GM12878 (cell line): ENCODE measurements around the gene NFAM1. TPM values are rescaled to one million over a fixed set of nuclear protein-coding genes. Genes with fewer than 3 reads are reported as not detected.

ENCODE experiments used
- ATAC-seq: fragments of 200-7000 bp; cut with Tn5 transposase; 3 replicates; pipeline ENCODE4 v1.9.1; 2020; ENCODE audit warnings: mild to moderate bottlenecking, moderate library complexity
- BruUV-seq: library from RNA; stranded (reverse); fragments of 400-500 nt; replicated peaks from 2 replicates; lab custom pipeline; 2021; lab: Mats Ljungman, UMichigan
- CTCF ChIA-PET: fragments of 300-600 bp; sonication (Branson Sonifier 250); formaldehyde crosslinking; extraction: SDS; loops from one replicate; lab custom pipeline; 2021; ENCODE audit warnings: inconsistent platforms; lab: Yijun Ruan, JAX
- POLR2A ChIA-PET: fragments of 350-600 bp; formaldehyde crosslinking; extraction: SDS; loops from one replicate; lab custom pipeline; 2021; ENCODE audit warnings: inconsistent platforms; lab: Charles Lee
- RAD21 ChIA-PET: fragments of 300-600 bp; sonication (Branson Sonifier 250); formaldehyde crosslinking; loops from one replicate; lab custom pipeline; 2023; ENCODE audit warnings: antibody characterized with exemption; ENCODE audit not compliant: unreplicated experiment; lab: Charles Lee
- SMC1A ChIA-PET: fragments of 300-600 bp; sonication (Branson Sonifier 250); formaldehyde crosslinking; loops from one replicate; lab custom pipeline; 2023; ENCODE audit not compliant: unreplicated experiment, uncharacterized antibody; lab: Charles Lee
- DNase-seq: peaks from one replicate; pipeline ENCODE4 v3.0.0-alpha.2; 2011; ENCODE audit warnings: low read depth, low spot score
- FAIRE-seq: peaks from 3 replicates; lab custom pipeline; 2011; peaks lifted over from hg19 to GRCh38; lab: Jason Lieb, UNC
- H2AFZ ChIP-seq: 2 replicates; pipeline ENCODE4 v1.6.0; 2011; ENCODE audit warnings: low read depth, low read length, control low read depth; ENCODE audit not compliant: control insufficient read depth
- H3K27ac ChIP-seq: 2 replicates; pipeline ENCODE4 v1.5.1; 2011; ENCODE audit warnings: control low read depth; ENCODE audit not compliant: control insufficient read depth, insufficient read depth
- H3K27me3 ChIP-seq, 2 experiments: replicated peaks in 1 of 2; 2 replicates each; pipeline versions ENCODE4 v1.6.0 to v1.6.1; 2011; ENCODE audit warnings: low read length in 1 of 2; ENCODE audit not compliant: control insufficient read depth in 2 of 2, insufficient read depth in 2 of 2
- H3K36me3 ChIP-seq, 2 experiments: 2 replicates each; pipeline ENCODE4 v1.5.1; 2011; ENCODE audit warnings: low read length in 1 of 2; ENCODE audit not compliant: control insufficient read depth in 2 of 2, insufficient read depth in 2 of 2
- H3K4me1 ChIP-seq: 2 replicates; pipeline ENCODE4 v1.6.1; 2011; ENCODE audit warnings: mild to moderate bottlenecking, low read length, moderate library complexity, mixed read lengths; ENCODE audit not compliant: control insufficient read depth, insufficient read depth
- H3K4me2 ChIP-seq: 2 replicates; pipeline ENCODE4 v1.6.0; 2011; ENCODE audit warnings: control low read depth; ENCODE audit not compliant: control insufficient read depth, insufficient read depth
- H3K4me3 ChIP-seq: fragments of 200-600 bp; sonication (generic); 2 replicates; pipeline ENCODE4 v1.5.1; 2016
- H3K79me2 ChIP-seq: 2 replicates; pipeline ENCODE4 v1.6.0; 2011; ENCODE audit warnings: low read length; ENCODE audit not compliant: control insufficient read depth, insufficient read depth
- H3K9ac ChIP-seq: 2 replicates; pipeline ENCODE4 v1.8.0; 2011; ENCODE audit warnings: low read length, control low read depth, mixed read lengths; ENCODE audit not compliant: control insufficient read depth, insufficient read depth
- H3K9me3 ChIP-seq: replicated peaks from 3 replicates; pipeline ENCODE4 v1.5.1; 2011; ENCODE audit warnings: mild to moderate bottlenecking, low read length; ENCODE audit not compliant: control insufficient read depth, insufficient read depth
- H4K20me1 ChIP-seq: 2 replicates; pipeline ENCODE4 v1.6.0; 2011; ENCODE audit not compliant: control insufficient read depth, insufficient read depth
- NFXL1 ChIP-seq: fragments of 450-650 bp; IDR thresholded peaks from 2 replicates; pipeline ENCODE4 v1.6.1; 2017; ENCODE audit warnings: antibody characterized with exemption, mild to moderate bottlenecking, borderline replicate concordance
- PAX8 ChIP-seq: fragments of 450-650 bp; IDR thresholded peaks from 2 replicates; pipeline ENCODE4 v1.6.1; 2017; ENCODE audit warnings: mild to moderate bottlenecking, moderate library complexity
- WGBS: methylation state at CpG from one replicate; pipeline ENCODE4 v1.1.6; 2016; ENCODE audit warnings: low lambda C conversion rate; ENCODE audit not compliant: insufficient replicate concordance, insufficient coverage; ENCODE audit errors: missing lambda C conversion rate; 5-methylcytosine and 5-hydroxymethylcytosine counted together
- in situ Hi-C: fragments of 300-500 bp; cut with MboI; formaldehyde crosslinking; loops from 9 replicates; pipeline ENCODE4 v1.14.3; 2018; ENCODE audit warnings: mixed read lengths
- intact Hi-C: fragments of 100-400 bp; cut with micrococcal nuclease; formaldehyde crosslinking; loops from one replicate; pipeline ENCODE4 v1.14.2; 2022; ENCODE audit not compliant: unreplicated experiment
- polyA plus RNA-seq, 11 experiments: library from polyadenylated mRNA; depleted of rRNA in 4 of 11; unstranded in 6 of 11; stranded (reverse) in 5 of 11; fragments of >200 nt; fragmentation: Nextera tagmentation in 4 of 11; fragmentation: Illumina TruSeq in 1 of 11; extraction: Ambion mirVana in 4 of 11; extraction: Trizol in 1 of 11; gene quantifications; 1 replicate in 1 of 11; 2 replicates in 10 of 11; pipeline versions ENCODE4 v1.2.1 to v1.2.3, GENCODE V29; 2011 to 2016; ENCODE audit warnings: inconsistent platforms in 2 of 11, missing spikeins in 2 of 11, low read depth in 1 of 11
- total RNA-seq, 4 experiments: library from RNA; depleted of rRNA in 3 of 4; stranded (reverse); fragments of >200 nt in 3 of 4; fragmentation: Illumina TruSeq in 1 of 4; extraction: Trizol in 1 of 4; gene quantifications; 2 replicates each; pipeline versions ENCODE4 v1.2.1 to v1.2.3, GENCODE V29; 2013 to 2021
- TF ChIP-seq, protein P1 (sequence below), 3 experiments: IDR thresholded peaks in 2 of 3; conservative IDR thresholded peaks in 1 of 3; 2 replicates each; pipeline ENCODE4 v1.5.1; 2011; ENCODE audit warnings: low read depth in 3 of 3, low read length in 3 of 3, mild to moderate bottlenecking in 3 of 3, control low read depth in 2 of 3, moderate library complexity in 2 of 3, inconsistent platforms in 1 of 3, mixed read lengths in 1 of 3; ENCODE audit not compliant: control insufficient read depth in 2 of 3, insufficient read depth in 1 of 3; ENCODE audit errors: extremely low read depth in 1 of 3

The NFAM1 gene
- total and polyA plus RNA-seq, 10 of the 15 experiments (the other 5 are each of a cell fraction or from before 2014, with no cell fraction given) = 0.13 to 1.3 (median 0.24) TPM; not detected in 3

GRCh38 chr22:42432818-42433217 is 615 bp upstream of the NFAM1 start:
- intact Hi-C loops (no loop called here), in situ Hi-C loops (no loop called here)
- H3K4me2 ChIP-seq = no peak overlapping the region; the same call in 1 of the 2 replicates
- no peaks in the 10 kb centered on the region for H3K27me3 ChIP-seq
- H4K20me1 ChIP-seq = no peaks in the 10 kb centered on the region
- no TSS peak for BruUV-seq
- ATAC-seq (no peak), FAIRE-seq (no peak), DNase-seq (no peak)
- H3K36me3 ChIP-seq = no peaks in the 10 kb centered on the region
- H2AFZ ChIP-seq = no peak overlapping the region
- no peaks in the 10 kb centered on the region; the same call in 1 of the 2 replicates for H3K4me1 ChIP-seq
- no peak overlapping the region for H3K4me3 ChIP-seq
- no peak overlapping the region for H3K27ac ChIP-seq
- no peak for TF ChIP-seq NFXL1
- TF ChIP-seq, protein P1, sequence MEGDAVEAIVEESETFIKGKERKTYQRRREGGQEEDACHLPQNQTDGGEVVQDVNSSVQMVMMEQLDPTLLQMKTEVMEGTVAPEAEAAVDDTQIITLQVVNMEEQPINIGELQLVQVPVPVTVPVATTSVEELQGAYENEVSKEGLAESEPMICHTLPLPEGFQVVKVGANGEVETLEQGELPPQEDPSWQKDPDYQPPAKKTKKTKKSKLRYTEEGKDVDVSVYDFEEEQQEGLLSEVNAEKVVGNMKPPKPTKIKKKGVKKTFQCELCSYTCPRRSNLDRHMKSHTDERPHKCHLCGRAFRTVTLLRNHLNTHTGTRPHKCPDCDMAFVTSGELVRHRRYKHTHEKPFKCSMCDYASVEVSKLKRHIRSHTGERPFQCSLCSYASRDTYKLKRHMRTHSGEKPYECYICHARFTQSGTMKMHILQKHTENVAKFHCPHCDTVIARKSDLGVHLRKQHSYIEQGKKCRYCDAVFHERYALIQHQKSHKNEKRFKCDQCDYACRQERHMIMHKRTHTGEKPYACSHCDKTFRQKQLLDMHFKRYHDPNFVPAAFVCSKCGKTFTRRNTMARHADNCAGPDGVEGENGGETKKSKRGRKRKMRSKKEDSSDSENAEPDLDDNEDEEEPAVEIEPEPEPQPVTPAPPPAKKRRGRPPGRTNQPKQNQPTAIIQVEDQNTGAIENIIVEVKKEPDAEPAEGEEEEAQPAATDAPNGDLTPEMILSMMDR (IDR thresholded peaks at IDR 0.05 in 2 of 3, conservative IDR thresholded peaks at IDR 0.05 in 1 of 3; ENCODE audit: control insufficient read depth in 2 of 3, extremely low read depth in 1 of 3, insufficient read depth in 1 of 3, low read depth in 3 of 3, low read length in 3 of 3) = peak in 1 of 3 experiments; percentile 17; a peak in 1 of 6 replicates
- no peak for TF ChIP-seq PAX8
- WGBS = 64% methylated on average over 8 of the region's 8 CpGs
- H3K9ac ChIP-seq = no peak overlapping the region
- CTCF ChIA-PET = interaction anchor here (0.9 to 11.9 kb wide), 5 partner anchors 12 to 342 kb away, joined by 3 to 133 read pairs (median 4); partner anchors contain the start of gene NDUFA6
- SMC1A ChIA-PET = interaction anchor here (1.1 to 2.0 kb wide), 6 partner anchors 9 to 155 kb away, joined by 3 to 6 read pairs (median 4); no protein-coding TSS in a partner anchor
- H3K9me3 ChIP-seq = no peaks in the 10 kb centered on the region
- POLR2A ChIA-PET = interaction anchor here (0.5 to 1.2 kb wide), 5 partner anchors 10 to 117 kb away, joined by 3 to 8 read pairs (median 4); no protein-coding TSS in a partner anchor
- H3K79me2 ChIP-seq = peaks cover 6% of the 10 kb centered on the region
- RAD21 ChIA-PET = interaction anchor here (0.6 to 1.6 kb wide), 6 partner anchors 10 to 342 kb away, joined by 3 to 8 read pairs (median 4); partner anchors contain the start of gene NDUFA6
